ENCODE data around the gene CD93. TPM values are rescaled to one million over a fixed set of nuclear protein-coding genes. Genes with fewer than 3 reads are reported as not detected.

CD93 gene
- total and polyA plus RNA-seq, 2 of the 8 experiments (the other 6 are each of a cell fraction or from before 2014, with no cell fraction given) = under 0.01 to 0.07 TPM

- Histone ChIP-seq H2BK120ac (replicated peaks; ENCODE audit: low read depth, low read length) (no peak overlapping the region), H3K23me2 (ENCODE audit: low read depth, low read length) (no peaks in the 10 kb centered on the region; the same call in 1 of the 2 replicates), H4K91ac (replicated peaks; ENCODE audit: insufficient read length, low read length) (no peak overlapping the region), H3K9me3 (ENCODE audit: insufficient read depth in 2 of 2, low read depth in 1 of 2, low read length in 1 of 2) (no peaks in the 10 kb centered on the region), H3K9ac (replicated peaks in 1 of 4; ENCODE audit: extremely low read depth in 1 of 4, low read depth in 3 of 4, low read length in 3 of 4) (no peak overlapping the region), H3K27ac (ENCODE audit: low read depth, low read length) (no peak overlapping the region), H3K79me1 (ENCODE audit: low read depth, low read length) (no peaks in the 10 kb centered on the region), H3K4me2 (ENCODE audit: insufficient read depth in 1 of 2, low read depth in 2 of 2, low read length in 2 of 2) (no peak overlapping the region), H4K5ac (ENCODE audit: insufficient read length, low read depth, low read length) (no peak overlapping the region), H3K36me3 (ENCODE audit: control insufficient read depth in 2 of 4, insufficient read depth in 4 of 4, low read length in 3 of 4) (no peaks in the 10 kb centered on the region), H2AK5ac (ENCODE audit: low read depth, low read length) (no peak overlapping the region), H3K27me3 (replicated peaks in 1 of 4; ENCODE audit: control insufficient read depth in 3 of 4, extremely low read depth in 1 of 4, insufficient read depth in 3 of 4, low read length in 3 of 4) (no peaks in the 10 kb centered on the region), H3K14ac (ENCODE audit: insufficient read length) (no peak overlapping the region), H3K23ac (ENCODE audit: insufficient read length) (no peak overlapping the region), H2BK12ac (ENCODE audit: low read depth, low read length) (no peak overlapping the region), H3K4me3 (ENCODE audit: extremely low read depth in 1 of 4, insufficient read depth in 2 of 4, low read depth in 3 of 4, low read length in 4 of 4) (no peak overlapping the region), H3K18ac (ENCODE audit: extremely low read depth, low read length) (no peak overlapping the region), H2BK15ac (ENCODE audit: low read length) (no peak overlapping the region), H3K4me1 (replicated peaks in 1 of 4; ENCODE audit: control insufficient read depth in 3 of 4, insufficient read depth in 4 of 4, low read length in 3 of 4) (peaks cover 0 to 3% (median 0%) of the 10 kb centered on the region in 4 experiments; a peak in 3 of 7 replicates), H4K8ac (ENCODE audit: extremely low read depth, insufficient read depth, low read length) (no peak overlapping the region), H3K4ac (replicated peaks; ENCODE audit: insufficient read length, low read depth, low read length) (no peak overlapping the region), H4K20me1 (replicated peaks in 1 of 2; ENCODE audit: control insufficient read depth in 1 of 2, insufficient read depth in 2 of 2, low read length in 2 of 2) (no peaks in the 10 kb centered on the region), H3K56ac (replicated peaks; ENCODE audit: insufficient read length, low read depth, low read length) (no peak overlapping the region), H3K79me2 (ENCODE audit: control insufficient read depth in 1 of 2, insufficient read depth in 2 of 2, low read length in 2 of 2) (no peaks in the 10 kb centered on the region), H2AFZ (ENCODE audit: low read length) (no peak overlapping the region), H2BK5ac (ENCODE audit: low read depth, low read length) (no peak overlapping the region), H2BK20ac (ENCODE audit: low read length) (no peak overlapping the region)
- POLR2A ChIA-PET (ENCODE audit: partially characterized antibody) = no interaction called here
- 93% methylated on average over 10 of the region's 15 CpGs; no CpG with 5 or more reads in 1 of the 2 experiments for WGBS, 2 experiments (ENCODE audit: extremely low coverage in 1 of 2, insufficient coverage in 1 of 2, insufficient read length in 1 of 2, insufficient replicate concordance in 2 of 2, low coverage in 1 of 2, low lambda C conversion rate in 2 of 2, missing lambda C conversion rate in 1 of 2)
- FAIRE-seq = no peak
- DNase-seq (ENCODE audit: low read depth in 1 of 2, low spot score in 2 of 2) = no peak
- CTCF ChIA-PET (ENCODE audit: partially characterized antibody) = no interaction called here
- TF ChIP-seq SIRT6 (IDR thresholded peaks at IDR 0.05; ENCODE audit: low read length) (no peak), SP1 (IDR thresholded peaks at IDR 0.05; ENCODE audit: low read depth, low read length) (no peak), KDM5A (IDR thresholded peaks at IDR 0.05; ENCODE audit: low read length) (no peak), GABPA (IDR thresholded peaks at IDR 0.05; ENCODE audit: borderline replicate concordance, insufficient read depth, low read length) (no peak), POU5F1 (IDR thresholded peaks at IDR 0.05; ENCODE audit: low read depth, low read length) (no peak), CHD1 (IDR thresholded peaks at IDR 0.05; ENCODE audit: low read depth, low read length) (no peak), RFX5 (IDR thresholded peaks at IDR 0.05; ENCODE audit: borderline replicate concordance, low read depth, low read length) (no peak), TEAD4 (IDR thresholded peaks at IDR 0.05; ENCODE audit: low read depth, low read length) (no peak), CHD2 (IDR thresholded peaks at IDR 0.05; ENCODE audit: low read length) (no peak), ATF2 (IDR thresholded peaks at IDR 0.05; ENCODE audit: low read length) (no peak), POLR2AphosphoS5 (IDR thresholded peaks at IDR 0.05; ENCODE audit: low read depth, low read length) (no peak), ATF3 (IDR thresholded peaks at IDR 0.05; ENCODE audit: insufficient read depth, low read depth, low read length) (no peak)
Measured at GRCh38 chr20:23120936-23121750, 35.0 kb upstream of the CD93 start.

Data from H1 (cell line).